HG03469 (cell line): ENCODE data around the gene LRCH4.

Experiments used
- ATAC-seq: cut with Tn5 transposase; IDR thresholded peaks from one replicate; pipeline ENCODE4 v1.9.1; 2021; ENCODE audit warnings: mild to moderate bottlenecking, moderate library complexity, moderate number of reproducible peaks; ENCODE audit not compliant: unreplicated experiment

LRCH4 gene

GRCh38 chr7:100604976-100605911 lies 19.3 kb upstream of the LRCH4 start:
- no peak for ATAC-seq

GRCh38 chr7:100604028-100604975 lies 18.4 kb upstream of the LRCH4 start:
- ATAC-seq, result no peak

GRCh38 chr7:100603726-100604027 lies 17.7 kb upstream of the LRCH4 start:
- ATAC-seq, result no peak

DNA sequence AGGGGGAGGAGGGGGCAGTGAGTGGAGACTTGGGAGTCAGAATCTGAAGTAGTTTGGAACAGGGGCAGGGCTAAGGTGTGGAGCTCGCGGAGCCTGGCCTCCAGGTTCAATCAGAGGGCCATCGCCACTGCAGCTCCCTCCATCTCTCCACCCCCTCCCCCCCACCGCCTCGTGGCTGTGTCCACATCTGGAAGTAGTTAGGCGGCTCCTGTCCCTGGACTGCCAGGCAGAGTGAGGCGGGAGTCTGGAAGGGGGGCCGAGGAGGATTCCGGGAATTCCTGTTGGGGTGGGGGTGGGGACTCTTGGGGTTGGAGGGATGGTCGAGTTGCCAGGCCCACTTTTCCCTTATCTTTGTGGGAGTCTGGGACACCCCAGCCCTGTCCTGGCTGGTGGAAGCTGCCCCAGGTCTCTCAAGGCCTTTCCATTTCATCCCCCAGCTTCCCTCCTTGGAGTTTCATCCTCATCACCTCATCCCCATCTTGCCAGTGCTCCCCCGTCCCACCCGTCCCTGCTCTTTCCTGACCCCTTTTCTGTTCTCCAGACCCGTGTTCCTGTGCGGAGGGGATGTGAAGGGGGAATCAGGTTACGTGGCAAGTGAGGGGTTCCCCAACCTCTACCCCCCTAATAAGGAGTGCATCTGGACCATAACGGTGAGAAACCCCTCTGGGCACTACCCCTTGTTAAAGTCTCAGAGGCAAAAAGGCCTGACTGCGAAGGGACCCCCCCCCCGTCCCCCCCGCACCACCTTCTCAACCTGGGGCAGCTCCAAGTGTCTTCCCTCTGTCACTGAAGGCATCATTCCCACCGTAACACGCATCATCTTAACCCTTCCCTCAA lies 17.2 kb upstream of the LRCH4 start:
- no peak for ATAC-seq

DNA sequence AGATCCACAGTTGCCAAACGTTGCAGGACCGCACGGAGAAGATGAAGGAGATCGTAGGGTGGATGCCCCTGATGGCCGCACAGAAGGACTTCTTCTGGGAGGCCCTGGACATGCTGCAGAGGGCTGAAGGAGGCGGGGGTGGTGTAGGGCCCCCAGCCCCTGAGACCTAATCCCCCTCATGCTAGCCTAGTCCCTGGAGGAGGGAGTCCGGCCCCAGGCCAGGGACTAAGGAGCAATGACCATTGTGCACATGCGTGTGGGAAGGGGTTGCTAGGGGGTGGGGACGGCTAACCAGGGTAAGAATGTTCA lies 14.8 kb upstream of the LRCH4 start:
- no peak for ATAC-seq

- ATAC-seq, result no peak
These were observed 14.2 kb upstream of the LRCH4 start for GRCh38 chr7:100599911-100600729.

DNA sequence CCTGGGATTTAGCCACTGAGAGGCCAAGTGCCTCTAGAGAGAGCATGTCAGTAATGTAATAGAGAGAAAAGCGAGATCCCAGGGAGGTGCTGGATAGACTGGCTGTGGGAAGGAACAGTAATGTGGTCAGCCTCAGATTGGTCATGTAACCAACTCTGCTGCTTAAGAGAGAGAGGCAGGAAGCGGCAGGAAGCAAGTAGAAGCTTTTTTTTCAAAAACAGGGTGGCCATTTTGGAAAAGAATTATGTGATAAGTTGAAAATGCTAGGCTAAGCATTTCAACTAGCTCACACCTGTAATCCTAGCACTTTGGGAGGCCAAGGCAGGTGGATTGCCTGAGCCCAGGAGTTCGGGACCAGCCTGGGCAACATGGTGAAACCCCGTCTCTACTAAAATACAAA lies 12.5 kb upstream of the LRCH4 start:
- ATAC-seq, result no peak

DNA sequence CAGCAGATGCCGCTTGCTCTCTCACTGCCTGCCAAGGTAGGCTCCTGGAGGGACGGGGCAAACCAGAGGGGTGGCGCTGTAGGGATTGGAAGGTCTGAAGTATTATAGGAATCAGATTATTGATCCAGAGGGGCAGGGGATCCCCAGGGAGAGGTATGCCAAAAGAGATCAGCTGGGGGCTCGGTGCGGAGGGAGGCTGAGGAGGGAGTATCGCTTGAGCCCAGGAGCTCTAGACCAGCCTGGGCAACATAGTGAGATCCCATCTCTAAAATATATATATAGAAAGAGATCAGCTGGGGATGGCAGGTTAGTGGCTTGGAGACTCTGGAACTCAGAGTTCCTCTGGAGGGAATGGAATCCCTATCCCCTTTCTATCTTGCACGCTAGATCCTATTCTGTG lies 9.3 kb upstream of the LRCH4 start:
- no peak for ATAC-seq

- no peak for ATAC-seq
These were observed 5.7 kb upstream of the LRCH4 start for GRCh38 chr7:100591596-100591995.

- ATAC-seq, result no peak
These were observed 4.3 kb upstream of the LRCH4 start for GRCh38 chr7:100590077-100590737.

- ATAC-seq, result no peak
These were observed 3.5 kb upstream of the LRCH4 start for GRCh38 chr7:100589341-100589947.

- no peak for ATAC-seq
These were observed 2.5 kb upstream of the LRCH4 start for GRCh38 chr7:100588438-100588837.

GRCh38 chr7:100586266-100587025 lies 517 bp upstream of the LRCH4 start, which contains the start of gene FBXO24:
TSS of gene FBXO24 (plus strand) at chr7:100586328. CDS start at chr7:100586626, 298 bp downstream.
- peak; percentile 76 for ATAC-seq

GRCh38 chr7:100584683-100585510 lies 1.0 kb downstream of the LRCH4 start:
- no peak for ATAC-seq

- no peak for ATAC-seq
These were observed 1.8 kb downstream of the LRCH4 start for GRCh38 chr7:100584054-100584682.

DNA sequence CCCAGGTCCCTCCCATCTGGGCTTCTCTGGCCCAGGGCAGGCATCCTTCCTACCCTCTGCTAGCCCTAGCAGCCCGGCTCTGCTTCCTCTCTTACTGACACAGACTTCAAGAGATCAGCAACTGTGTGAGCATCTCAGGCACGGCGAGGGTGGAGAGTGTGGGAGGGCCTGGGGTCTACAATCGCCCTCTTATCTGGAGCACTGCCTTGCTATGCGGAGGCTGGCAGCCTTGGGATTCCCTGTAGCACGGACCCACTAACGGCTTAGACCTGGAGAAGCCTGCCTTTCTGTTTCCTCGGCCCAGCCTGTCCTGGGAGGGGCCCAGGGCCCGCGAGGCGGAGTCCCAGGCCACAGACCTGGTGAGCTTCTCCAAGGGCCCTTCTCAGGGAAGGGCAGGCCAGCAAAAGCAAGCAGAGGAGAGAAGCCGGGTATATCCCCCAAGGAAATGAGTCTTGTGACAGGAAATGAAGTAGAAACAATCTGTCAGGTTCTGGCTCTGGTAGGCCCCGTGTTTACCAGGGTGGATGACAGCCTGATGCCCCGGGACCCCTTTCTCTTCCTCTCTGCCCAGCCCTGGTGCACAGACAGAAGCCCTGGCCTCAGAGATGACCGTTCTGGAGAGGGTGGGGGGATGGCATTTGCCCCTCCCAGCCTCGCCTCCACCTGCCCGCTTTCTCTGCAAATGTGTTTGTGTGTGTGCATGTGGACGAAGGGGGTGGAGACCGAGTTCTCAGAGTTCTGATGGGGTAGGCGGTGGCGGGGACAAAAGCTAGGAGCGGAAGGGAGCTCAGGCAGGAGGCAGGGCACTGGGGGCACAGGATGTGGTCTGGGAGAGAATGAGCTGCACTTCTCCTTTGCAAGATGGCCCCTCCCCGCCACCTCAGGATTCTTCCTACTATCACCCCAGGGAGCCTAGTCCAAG lies 2.5 kb downstream of the LRCH4 start:
- no peak for ATAC-seq
